KOPT-K1 (cell line): ENCODE data around the gene SNCG.
"Not testable (repeated sequence)": the region's sequence is repeated elsewhere in the genome, so short reads cannot be mapped to it uniquely, and the experiment has no call there.

ENCODE experiments used
- H3K27ac ChIP-seq: fragments of 200-600 bp; sonication (generic); 2 replicates; pipeline ENCODE4 v1.5.1; 2016; ENCODE audit warnings: antibody characterized with exemption, mild to moderate bottlenecking, low read depth, low read length; ENCODE audit not compliant: poor library complexity, severe bottlenecking
- H3K36me3 ChIP-seq: fragments of 200-600 bp; sonication (generic); 2 replicates; pipeline ENCODE4 v1.5.1; 2017; ENCODE audit warnings: antibody characterized with exemption, mild to moderate bottlenecking, low read length, moderate library complexity; ENCODE audit not compliant: insufficient read depth
- H3K9me3 ChIP-seq: fragments of 200-600 bp; sonication (generic); 2 replicates; pipeline ENCODE4 v1.5.1; 2017; ENCODE audit warnings: antibody characterized with exemption, low read length, mild to moderate bottlenecking; ENCODE audit not compliant: insufficient read depth, poor library complexity, severe bottlenecking

The SNCG gene

DNA sequence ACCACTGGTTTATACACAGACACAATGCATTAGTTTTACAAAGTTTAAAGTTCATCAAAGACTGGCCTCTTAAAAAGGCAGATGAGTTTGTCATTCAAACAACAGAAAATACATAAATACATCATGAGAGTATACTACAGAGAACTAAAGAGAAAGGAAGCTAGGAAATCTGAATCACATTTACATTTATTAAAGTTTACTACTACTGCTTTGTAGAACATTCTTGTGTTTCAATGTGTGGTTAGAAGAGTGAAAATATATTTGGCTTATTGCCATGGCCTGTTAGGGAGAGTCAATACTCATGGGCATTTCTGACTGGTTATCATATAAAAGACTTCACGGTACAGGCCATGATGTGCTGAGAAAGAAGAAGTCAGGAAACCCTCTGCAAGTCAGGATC lies 48.7 kb downstream of the SNCG start:
- not testable (repeated sequence) for H3K36me3 ChIP-seq, H3K9me3 ChIP-seq, H3K27ac ChIP-seq

- H3K9me3 ChIP-seq, H3K36me3 ChIP-seq, H3K27ac ChIP-seq: not testable (repeated sequence)
Measured at GRCh38 chr10:87007674-87008073, 49.3 kb downstream of the SNCG start.

- not testable (repeated sequence) for H3K27ac ChIP-seq, H3K9me3 ChIP-seq, H3K36me3 ChIP-seq
Measured at GRCh38 chr10:87008303-87008702, 49.9 kb downstream of the SNCG start.

GRCh38 chr10:87009134-87009696 lies 50.8 kb downstream of the SNCG start:
- H3K36me3 ChIP-seq, H3K27ac ChIP-seq, H3K9me3 ChIP-seq: not testable (repeated sequence)
